Transverse colon (tissue), 4 donors: ENCODE data around the gene FNBP1L.

Experiments used
- EP300 ChIP-seq: sonication (generic); formaldehyde crosslinking; IDR thresholded peaks from one replicate; pipeline ENCODE4 v1.6.1; 2017; ENCODE audit warnings: antibody characterized with exemption, low read depth
- POLR2A ChIP-seq: fragments of 450-650 bp; IDR thresholded peaks from one replicate; pipeline ENCODE4 v1.6.1; 2016; ENCODE audit warnings: antibody characterized with exemption, mild to moderate bottlenecking, moderate library complexity
- POLR2AphosphoS5 ChIP-seq, 3 donors: sonication (generic); formaldehyde crosslinking; IDR thresholded peaks; one replicate each; pipeline ENCODE4 v1.6.1; 2016; ENCODE audit warnings: antibody characterized with exemption in 3 of 3
- TF ChIP-seq, protein P1 (sequence below), 5 experiments: fragments of 200-600 bp in 3 of 5; fragments of 450-650 bp in 2 of 5; sonication (generic) in 3 of 5; IDR thresholded peaks; 1 replicate in 2 of 5; 2 replicates in 3 of 5; pipeline ENCODE4 v1.5.1; 2016 to 2017; ENCODE audit warnings: antibody characterized with exemption in 5 of 5, inconsistent platforms in 3 of 5, mild to moderate bottlenecking in 2 of 5, moderate library complexity in 1 of 5

DNA sequence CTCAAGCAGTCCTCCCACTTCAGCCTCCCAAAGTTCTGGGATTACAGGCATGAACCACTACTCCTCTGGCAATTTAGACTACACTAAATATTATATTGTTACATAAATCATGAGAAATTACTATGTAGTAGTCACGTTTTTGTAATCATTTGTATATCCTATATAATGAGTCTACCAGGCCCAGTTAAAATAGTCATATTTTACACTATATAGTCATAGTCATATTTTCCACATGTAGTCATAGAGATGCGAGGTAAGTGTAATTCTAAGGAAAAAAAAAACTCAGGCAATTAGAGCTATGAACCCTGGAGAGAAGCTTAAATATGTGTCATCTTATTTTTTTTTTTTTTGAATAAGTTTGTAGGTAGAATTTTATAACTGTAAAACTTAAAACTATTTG lies 90.0 kb downstream of the FNBP1L start:
- TF ChIP-seq, protein P1, sequence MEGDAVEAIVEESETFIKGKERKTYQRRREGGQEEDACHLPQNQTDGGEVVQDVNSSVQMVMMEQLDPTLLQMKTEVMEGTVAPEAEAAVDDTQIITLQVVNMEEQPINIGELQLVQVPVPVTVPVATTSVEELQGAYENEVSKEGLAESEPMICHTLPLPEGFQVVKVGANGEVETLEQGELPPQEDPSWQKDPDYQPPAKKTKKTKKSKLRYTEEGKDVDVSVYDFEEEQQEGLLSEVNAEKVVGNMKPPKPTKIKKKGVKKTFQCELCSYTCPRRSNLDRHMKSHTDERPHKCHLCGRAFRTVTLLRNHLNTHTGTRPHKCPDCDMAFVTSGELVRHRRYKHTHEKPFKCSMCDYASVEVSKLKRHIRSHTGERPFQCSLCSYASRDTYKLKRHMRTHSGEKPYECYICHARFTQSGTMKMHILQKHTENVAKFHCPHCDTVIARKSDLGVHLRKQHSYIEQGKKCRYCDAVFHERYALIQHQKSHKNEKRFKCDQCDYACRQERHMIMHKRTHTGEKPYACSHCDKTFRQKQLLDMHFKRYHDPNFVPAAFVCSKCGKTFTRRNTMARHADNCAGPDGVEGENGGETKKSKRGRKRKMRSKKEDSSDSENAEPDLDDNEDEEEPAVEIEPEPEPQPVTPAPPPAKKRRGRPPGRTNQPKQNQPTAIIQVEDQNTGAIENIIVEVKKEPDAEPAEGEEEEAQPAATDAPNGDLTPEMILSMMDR (IDR thresholded peaks at IDR 0.05): no peak
- TF ChIP-seq EP300 (no peak), POLR2A (no peak), POLR2AphosphoS5 (IDR thresholded peaks at IDR 0.05) (no peak)
